Body of pancreas (tissue), 4 donors: Measurements from ENCODE around the gene DAPK1. TPM values are rescaled to one million over a fixed set of nuclear protein-coding genes. Genes with fewer than 3 reads are reported as not detected.

Experiments used
- ATAC-seq: fragments of 150-250 bp; one replicate; pipeline ENCODE4 v1.9.1; 2016
- DNase-seq, 4 donors: peaks; one replicate each; pipeline ENCODE4 v3.0.0-alpha.2; 2019
- H3K27ac ChIP-seq, 4 donors: fragments of 200-600 bp; sonication (generic); 1 replicate in 3 of 4; 2 replicates in 1 of 4; pipeline versions ENCODE4 v1.5.1 to v1.6.1; 2016 to 2019; ENCODE audit warnings: mild to moderate bottlenecking in 1 of 4, mixed read lengths in 1 of 4, moderate library complexity in 1 of 4
- H3K27me3 ChIP-seq, 2 donors: fragments of 200-600 bp; sonication (generic); one replicate each; pipeline ENCODE4 v1.6.0; 2016; ENCODE audit warnings: mild to moderate bottlenecking in 1 of 2
- H3K36me3 ChIP-seq, 2 donors: fragments of 200-600 bp; sonication (generic); replicated peaks in 1 of 2; 2 replicates each; pipeline ENCODE4 v1.5.1; 2016; ENCODE audit warnings: low read depth in 2 of 2; ENCODE audit not compliant: insufficient read depth in 1 of 2
- H3K4me1 ChIP-seq: fragments of 200-600 bp; sonication (generic); one replicate; pipeline ENCODE4 v1.6.0; 2016
- H3K4me3 ChIP-seq, 2 donors: fragments of 200-600 bp; sonication (generic); 1 replicate in 1 of 2; 2 replicates in 1 of 2; pipeline ENCODE4 v1.5.1; 2016 to 2019
- H3K9me3 ChIP-seq, 3 donors: fragments of 200-600 bp; sonication (generic); 1 replicate in 2 of 3; 2 replicates in 1 of 3; pipeline ENCODE4 v1.5.1; 2016
- POLR2A ChIP-seq, 3 donors: fragments of 450-650 bp; IDR thresholded peaks; one replicate each; pipeline ENCODE4 v1.6.1; 2016; ENCODE audit warnings: antibody characterized with exemption in 3 of 3, mild to moderate bottlenecking in 2 of 3
- WGBS, 2 donors: methylation state at CpG; one replicate each; pipeline ENCODE4 v1.1.5; 2017; 5-methylcytosine and 5-hydroxymethylcytosine counted together
- intact Hi-C: fragments of 100-400 bp; cut with DNase I; formaldehyde crosslinking; loops from one replicate; pipeline ENCODE4 v1.15.1; 2023
- total RNA-seq, 2 donors: library from RNA; depleted of rRNA; stranded (reverse); fragments of >200 nt; gene quantifications; one replicate each; pipeline ENCODE4 v1.1.0, GENCODE V29; 2016
- TF ChIP-seq, protein P1 (sequence below), 7 experiments: fragments of 450-650 bp in 4 of 7; fragments of 200-600 bp in 3 of 7; sonication (generic) in 3 of 7; IDR thresholded peaks; one replicate each; pipeline ENCODE4 v1.5.1; 2016 to 2019; ENCODE audit warnings: antibody characterized with exemption in 7 of 7

The DAPK1 gene
- total RNA-seq, 2 donors from 2014 or later, result 79.6 to 152 TPM

DNA sequence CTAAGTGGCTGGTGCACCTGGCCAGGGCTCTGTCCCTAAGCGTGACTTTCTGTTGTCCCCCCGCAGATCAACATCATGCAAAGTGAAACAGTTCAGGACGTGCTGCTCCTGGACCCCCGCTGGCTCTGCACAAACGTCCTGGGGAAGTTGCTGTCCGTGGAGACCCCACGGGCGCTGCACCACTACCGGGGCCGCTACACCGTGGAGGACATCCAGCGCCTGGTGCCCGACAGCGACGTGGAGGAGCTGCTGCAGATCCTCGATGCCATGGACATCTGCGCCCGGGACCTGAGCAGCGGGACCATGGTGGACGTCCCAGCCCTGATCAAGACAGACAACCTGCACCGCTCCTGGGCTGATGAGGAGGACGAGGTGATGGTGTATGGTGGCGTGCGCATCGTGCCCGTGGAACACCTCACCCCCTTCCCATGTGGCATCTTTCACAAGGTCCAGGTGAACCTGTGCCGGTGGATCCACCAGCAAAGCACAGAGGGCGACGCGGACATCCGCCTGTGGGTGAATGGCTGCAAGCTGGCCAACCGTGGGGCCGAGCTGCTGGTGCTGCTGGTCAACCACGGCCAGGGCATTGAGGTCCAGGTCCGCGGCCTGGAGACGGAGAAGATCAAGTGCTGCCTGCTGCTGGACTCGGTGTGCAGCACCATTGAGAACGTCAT is 208.5 kb downstream of the DAPK1 start:
- no peak overlapping the region for H3K27ac ChIP-seq
- H3K4me3 ChIP-seq, result no peak overlapping the region
- ATAC-seq (no peak), DNase-seq (no peak)
- peaks cover 9 to 22% of the 10 kb centered on the region in 2 donors for H3K36me3 ChIP-seq
- H3K27me3 ChIP-seq, result no peaks in the 10 kb centered on the region
- WGBS, 2 donors, result 95 to 100% methylated on average over 3 to 37 of the region's 39 CpGs
- peaks cover 18% of the 10 kb centered on the region for H3K4me1 ChIP-seq
- intact Hi-C loops, result no loop called here
- no peaks in the 10 kb centered on the region for H3K9me3 ChIP-seq
- TF ChIP-seq, protein P1, sequence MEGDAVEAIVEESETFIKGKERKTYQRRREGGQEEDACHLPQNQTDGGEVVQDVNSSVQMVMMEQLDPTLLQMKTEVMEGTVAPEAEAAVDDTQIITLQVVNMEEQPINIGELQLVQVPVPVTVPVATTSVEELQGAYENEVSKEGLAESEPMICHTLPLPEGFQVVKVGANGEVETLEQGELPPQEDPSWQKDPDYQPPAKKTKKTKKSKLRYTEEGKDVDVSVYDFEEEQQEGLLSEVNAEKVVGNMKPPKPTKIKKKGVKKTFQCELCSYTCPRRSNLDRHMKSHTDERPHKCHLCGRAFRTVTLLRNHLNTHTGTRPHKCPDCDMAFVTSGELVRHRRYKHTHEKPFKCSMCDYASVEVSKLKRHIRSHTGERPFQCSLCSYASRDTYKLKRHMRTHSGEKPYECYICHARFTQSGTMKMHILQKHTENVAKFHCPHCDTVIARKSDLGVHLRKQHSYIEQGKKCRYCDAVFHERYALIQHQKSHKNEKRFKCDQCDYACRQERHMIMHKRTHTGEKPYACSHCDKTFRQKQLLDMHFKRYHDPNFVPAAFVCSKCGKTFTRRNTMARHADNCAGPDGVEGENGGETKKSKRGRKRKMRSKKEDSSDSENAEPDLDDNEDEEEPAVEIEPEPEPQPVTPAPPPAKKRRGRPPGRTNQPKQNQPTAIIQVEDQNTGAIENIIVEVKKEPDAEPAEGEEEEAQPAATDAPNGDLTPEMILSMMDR (IDR thresholded peaks at IDR 0.05), result no peak
- no peak for TF ChIP-seq POLR2A (IDR thresholded peaks at IDR 0.05)

DNA sequence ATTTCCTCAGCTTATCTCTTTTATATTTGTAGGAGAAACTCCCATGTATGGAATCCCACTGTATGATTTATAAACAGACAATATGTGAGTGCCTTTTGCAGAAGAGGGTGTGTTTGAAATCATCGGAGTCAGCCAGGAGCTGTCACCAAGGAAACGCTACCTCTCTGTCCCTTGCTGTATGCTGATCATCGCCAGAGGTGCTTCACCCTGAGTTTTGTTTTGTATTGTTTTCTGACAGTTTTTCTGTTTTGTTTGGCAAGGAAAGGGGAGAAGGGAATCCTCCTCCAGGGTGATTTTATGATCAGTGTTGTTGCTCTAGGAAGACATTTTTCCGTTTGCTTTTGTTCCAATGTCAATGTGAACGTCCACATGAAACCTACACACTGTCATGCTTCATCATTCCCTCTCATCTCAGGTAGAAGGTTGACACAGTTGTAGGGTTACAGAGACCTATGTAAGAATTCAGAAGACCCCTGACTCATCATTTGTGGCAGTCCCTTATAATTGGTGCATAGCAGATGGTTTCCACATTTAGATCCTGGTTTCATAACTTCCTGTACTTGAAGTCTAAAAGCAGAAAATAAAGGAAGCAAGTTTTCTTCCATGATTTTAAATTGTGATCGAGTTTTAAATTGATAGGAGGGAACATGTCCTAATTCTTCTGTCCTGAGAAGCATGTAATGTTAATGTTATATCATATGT is 210.3 kb downstream of the DAPK1 start:
- Histone ChIP-seq H3K27ac (no peak overlapping the region), H3K27me3 (no peaks in the 10 kb centered on the region), H3K9me3 (no peaks in the 10 kb centered on the region), H3K36me3 (peaks cover 9 to 22% of the 10 kb centered on the region in 2 donors), H3K4me3 (no peak overlapping the region), H3K4me1 (peaks cover 18% of the 10 kb centered on the region)
- intact Hi-C loops, result no loop called here
- ATAC-seq, result no peak
- TF ChIP-seq, protein P1 (IDR thresholded peaks at IDR 0.05), result no peak
- no peak for DNase-seq
- 74 to 89% methylated on average over 6 of the region's 6 CpGs for WGBS, 2 donors

DNA sequence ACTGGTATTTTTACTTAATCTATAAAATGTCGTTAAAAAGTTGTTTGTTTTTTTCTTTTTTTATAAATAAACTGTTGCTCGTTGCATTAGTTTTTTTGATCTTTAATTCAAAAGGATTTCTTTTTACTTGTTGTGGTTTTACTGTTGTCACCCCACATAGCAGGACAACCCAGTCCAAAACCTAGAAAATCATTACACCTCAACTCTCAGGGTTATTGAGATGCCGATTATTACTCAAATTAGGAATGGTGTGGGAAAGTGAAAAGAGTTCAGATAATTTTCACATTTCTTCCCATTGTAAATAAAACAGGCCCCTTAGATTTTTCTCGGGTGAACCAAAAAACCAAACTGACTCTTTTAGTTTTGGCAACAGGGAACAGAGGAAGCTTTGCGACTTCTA is 210.9 kb downstream of the DAPK1 start:
- Histone ChIP-seq H3K4me3 (no peak overlapping the region), H3K9me3 (no peaks in the 10 kb centered on the region), H3K27ac (no peak overlapping the region), H3K4me1 (peaks cover 14% of the 10 kb centered on the region), H3K36me3 (peaks cover 9 to 22% of the 10 kb centered on the region in 2 donors), H3K27me3 (no peaks in the 10 kb centered on the region)
- ATAC-seq (no peak), DNase-seq (no peak)
- intact Hi-C loops, result no loop called here
- 74 to 82% methylated on average over 5 of the region's 5 CpGs for WGBS, 2 donors
- no peak for TF ChIP-seq POLR2A (IDR thresholded peaks at IDR 0.05)
- TF ChIP-seq, protein P1 (IDR thresholded peaks at IDR 0.05), result no peak

DNA sequence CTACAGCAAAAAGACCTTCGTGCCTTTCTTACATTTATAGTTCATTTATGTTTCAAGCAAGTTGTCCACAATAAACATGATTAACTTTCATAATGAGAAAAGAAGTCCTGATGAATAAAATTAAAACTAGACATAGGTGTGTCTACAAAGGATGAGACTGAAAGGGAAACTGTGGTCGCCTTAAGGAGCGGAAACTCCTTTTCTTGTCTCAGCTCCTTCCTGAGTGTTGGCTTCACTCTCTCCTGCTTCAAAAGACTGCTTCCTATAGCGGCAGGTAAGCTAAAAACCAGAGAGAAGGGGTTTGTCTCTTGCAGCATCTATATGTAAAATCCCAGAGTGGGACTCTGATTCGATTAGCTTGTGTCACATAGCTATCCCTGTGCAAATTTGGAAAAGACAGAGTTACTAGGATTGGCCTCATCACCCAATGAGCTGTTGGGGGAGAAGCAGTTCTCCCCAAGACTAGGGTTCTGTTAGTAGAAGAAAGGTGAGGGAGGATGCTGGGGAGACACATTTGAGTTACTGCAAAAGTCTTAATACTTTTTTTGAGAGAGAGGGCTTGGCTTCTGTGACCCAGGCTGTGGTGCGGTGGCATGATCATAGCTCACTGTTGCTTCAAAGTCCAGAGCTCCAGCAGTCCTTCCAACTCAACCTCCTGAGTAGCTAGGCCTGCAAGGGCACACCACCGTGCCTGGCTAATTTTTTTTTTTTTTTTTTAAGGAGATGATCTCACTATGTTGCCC is 211.5 kb downstream of the DAPK1 start:
- DNase-seq (no peak), ATAC-seq (no peak)
- 82 to 92% methylated on average over 7 of the region's 7 CpGs for WGBS, 2 donors
- intact Hi-C loops, result no loop called here
- H3K4me3 ChIP-seq, result no peak overlapping the region
- TF ChIP-seq POLR2A (IDR thresholded peaks at IDR 0.05), result no peak
- TF ChIP-seq, protein P1 (IDR thresholded peaks at IDR 0.05), result no peak
- H3K27me3 ChIP-seq, result no peaks in the 10 kb centered on the region
- H3K36me3 ChIP-seq, result peaks cover 9 to 22% of the 10 kb centered on the region in 2 donors
- peaks cover 14% of the 10 kb centered on the region for H3K4me1 ChIP-seq
- no peaks in the 10 kb centered on the region for H3K9me3 ChIP-seq
- H3K27ac ChIP-seq, result no peak overlapping the region
